Caki2 (cell line): ENCODE measurements around the gene SLC25A40. TPM values are rescaled to one million over a fixed set of nuclear protein-coding genes. Genes with fewer than 3 reads are reported as not detected.
"Not testable (repeated sequence)": the region's sequence is repeated elsewhere in the genome, so short reads cannot be mapped to it uniquely, and the experiment has no call there.

Experiments used
- DNase-seq: peaks from one replicate; pipeline ENCODE4 v3.0.0-alpha.2; 2015; ENCODE audit warnings: low read depth
- in situ Hi-C: cut with HindIII; loops from 2 replicates; pipeline ENCODE4 v1.10.0; 2016; ENCODE audit warnings: low sequenced_read_pairs, low pct_unique_long_range_greater_than_20kb, mixed read lengths
- total RNA-seq: library from RNA; depleted of rRNA; stranded (reverse); fragments of >200 nt; shearing (Covaris generic); gene quantifications from 2 replicates; pipeline ENCODE4 v1.2.3, GENCODE V29; 2014; ENCODE audit warnings: low replicate concordance

SLC25A40 gene
- total RNA-seq, 1 experiment from 2014 or later: 15.3 TPM

- in situ Hi-C loops: no loop called here
- DNase-seq: no peak
Observed at GRCh38 chr7:87875151-87876039, 765 bp downstream of the SLC25A40 start.

GRCh38 chr7:87874066-87874465, 2.1 kb downstream of the SLC25A40 start:
- in situ Hi-C loops: no loop called here
- no peak for DNase-seq

- in situ Hi-C loops, DNase-seq: not testable (repeated sequence)
Observed at GRCh38 chr7:87873328-87873727, 2.8 kb downstream of the SLC25A40 start.

- no peak for DNase-seq
- in situ Hi-C loops: no loop called here
Observed at GRCh38 chr7:87872346-87872745, 3.8 kb downstream of the SLC25A40 start.

GRCh38 chr7:87870471-87870870, 5.7 kb downstream of the SLC25A40 start:
- in situ Hi-C loops: no loop called here
- no peak for DNase-seq

- in situ Hi-C loops, DNase-seq: not testable (repeated sequence)
Observed at GRCh38 chr7:87866533-87866932, 9.6 kb downstream of the SLC25A40 start.

- in situ Hi-C loops: no loop called here
- DNase-seq: no peak
Observed at GRCh38 chr7:87866089-87866488, 10.1 kb downstream of the SLC25A40 start.

- in situ Hi-C loops: no loop called here
- no peak for DNase-seq
Observed at GRCh38 chr7:87858417-87859100, 17.6 kb downstream of the SLC25A40 start.

GRCh38 chr7:87853237-87853864, 22.8 kb downstream of the SLC25A40 start:
- no peak for DNase-seq
- in situ Hi-C loops: no loop called here

- no peak for DNase-seq
- in situ Hi-C loops: no loop called here
Observed at GRCh38 chr7:87852306-87852705, 23.9 kb downstream of the SLC25A40 start.

GRCh38 chr7:87850836-87851593, 25.1 kb downstream of the SLC25A40 start:
- DNase-seq: no peak
- in situ Hi-C loops: no loop called here

- DNase-seq: no peak
- in situ Hi-C loops: no loop called here
Observed at GRCh38 chr7:87837597-87837996, 38.6 kb downstream of the SLC25A40 start.

- no peak for DNase-seq
- in situ Hi-C loops: no loop called here
Observed at GRCh38 chr7:87833130-87833529, 43.0 kb downstream of the SLC25A40 start.

GRCh38 chr7:87831097-87831496, 45.1 kb downstream of the SLC25A40 start:
- in situ Hi-C loops: no loop called here
- DNase-seq: no peak

- DNase-seq, in situ Hi-C loops: not testable (repeated sequence)
Observed at GRCh38 chr7:87828383-87828782, 47.8 kb downstream of the SLC25A40 start.

GRCh38 chr7:87825369-87825768, 50.8 kb downstream of the SLC25A40 start:
- in situ Hi-C loops, DNase-seq: not testable (repeated sequence)

GRCh38 chr7:87822056-87822455, 54.1 kb downstream of the SLC25A40 start:
- DNase-seq, in situ Hi-C loops: not testable (repeated sequence)

GRCh38 chr7:87818336-87818735, 57.8 kb downstream of the SLC25A40 start:
- DNase-seq: no peak
- in situ Hi-C loops: no loop called here
